Endodermal cell (in vitro differentiated cells): ENCODE data around the gene DAPK1. TPM values are rescaled to one million over a fixed set of nuclear protein-coding genes. Genes with fewer than 3 reads are reported as not detected.

Source experiments
- DNase-seq: peaks from one replicate; pipeline ENCODE4 v3.0.0-alpha.2; 2017
- H3K27ac ChIP-seq: 2 replicates; pipeline ENCODE4 v1.5.1; 2013; ENCODE audit warnings: mild to moderate bottlenecking, low read depth, low read length, moderate library complexity
- H3K27me3 ChIP-seq: 2 replicates; pipeline ENCODE4 v1.6.1; 2013; ENCODE audit warnings: mild to moderate bottlenecking, low read length, moderate library complexity; ENCODE audit not compliant: insufficient read depth, control insufficient read depth, poor library complexity, severe bottlenecking
- H3K36me3 ChIP-seq: 2 replicates; pipeline ENCODE4 v1.7.0; 2013; ENCODE audit warnings: mild to moderate bottlenecking, low read length, moderate library complexity; ENCODE audit not compliant: control insufficient read depth, insufficient read depth
- H3K4me1 ChIP-seq: one replicate; pipeline ENCODE4 v1.7.0; 2013; ENCODE audit warnings: low read length; ENCODE audit not compliant: control insufficient read depth, insufficient read depth
- H3K4me3 ChIP-seq: 2 replicates; pipeline ENCODE4 v1.5.1; 2013; ENCODE audit warnings: mild to moderate bottlenecking, low read length, moderate library complexity
- H3K9ac ChIP-seq: 2 replicates; pipeline ENCODE4 v1.6.1; 2013; ENCODE audit warnings: mild to moderate bottlenecking, low read length, moderate library complexity; ENCODE audit not compliant: poor library complexity, severe bottlenecking; ENCODE audit errors: extremely low read depth
- H3K9me3 ChIP-seq: 2 replicates; pipeline ENCODE4 v1.6.1; 2013; ENCODE audit warnings: mild to moderate bottlenecking, low read length, moderate library complexity; ENCODE audit not compliant: control insufficient read depth
- H3K27ac Mint-ChIP-seq: 2 replicates; pipeline ENCODE4 v1.8.0; 2020; ENCODE audit warnings: mixed read lengths
- H3K27me3 Mint-ChIP-seq: 2 replicates; pipeline ENCODE4 v1.8.0; 2021; ENCODE audit warnings: mild to moderate bottlenecking, mixed read lengths; ENCODE audit not compliant: insufficient read depth
- H3K36me3 Mint-ChIP-seq: 2 replicates; pipeline ENCODE4 v1.8.0; 2020; ENCODE audit warnings: low read depth, mixed read lengths
- H3K4me1 Mint-ChIP-seq: 2 replicates; pipeline ENCODE4 v1.8.0; 2020; ENCODE audit warnings: mixed read lengths
- H3K4me3 Mint-ChIP-seq: 2 replicates; pipeline ENCODE4 v1.8.0; 2020; ENCODE audit warnings: mild to moderate bottlenecking, moderate library complexity, mixed read lengths
- H3K9me3 Mint-ChIP-seq: 2 replicates; pipeline ENCODE4 v1.8.0; 2020; ENCODE audit warnings: mild to moderate bottlenecking, mixed read lengths
- WGBS, 2 experiments: methylation state at CpG; one replicate each; pipeline versions ENCODE4 v1.1.5 to v1.1.7; 2013; ENCODE audit warnings: missing lambda C conversion rate in 2 of 2, mixed read lengths in 1 of 2; ENCODE audit not compliant: insufficient coverage in 1 of 2, insufficient read length in 1 of 2; 5-methylcytosine and 5-hydroxymethylcytosine counted together
- total RNA-seq, 2 donors: library from RNA; stranded (reverse); fragmentation: NEBNext Ultra II Directional in 1 of 2; extraction: Animal tissue kit (Norgen Biotek cat#: 25700) in 1 of 2; gene quantifications; 2 replicates in 1 of 2; 3 replicates in 1 of 2; pipeline ENCODE4 v1.2.1, GENCODE V29; 2021
- TF ChIP-seq, protein P1 (sequence below): fragments of 200-600 bp; sonication (generic); conservative IDR thresholded peaks from 2 replicates; pipeline ENCODE4 v1.5.0; 2021; ENCODE audit warnings: antibody characterized with exemption, mild to moderate bottlenecking

DAPK1 gene
- total RNA-seq, 2 donors from 2014 or later, result 117 to 139 TPM

DNA sequence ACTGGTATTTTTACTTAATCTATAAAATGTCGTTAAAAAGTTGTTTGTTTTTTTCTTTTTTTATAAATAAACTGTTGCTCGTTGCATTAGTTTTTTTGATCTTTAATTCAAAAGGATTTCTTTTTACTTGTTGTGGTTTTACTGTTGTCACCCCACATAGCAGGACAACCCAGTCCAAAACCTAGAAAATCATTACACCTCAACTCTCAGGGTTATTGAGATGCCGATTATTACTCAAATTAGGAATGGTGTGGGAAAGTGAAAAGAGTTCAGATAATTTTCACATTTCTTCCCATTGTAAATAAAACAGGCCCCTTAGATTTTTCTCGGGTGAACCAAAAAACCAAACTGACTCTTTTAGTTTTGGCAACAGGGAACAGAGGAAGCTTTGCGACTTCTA, 210.9 kb downstream of the DAPK1 start:
- no peaks in the 10 kb centered on the region for H3K27me3 ChIP-seq
- Mint-ChIP-seq H3K36me3 (peaks cover 50% of the 10 kb centered on the region), H3K27ac (no peak overlapping the region), H3K27me3 (no peaks in the 10 kb centered on the region), H3K9me3 (no peaks in the 10 kb centered on the region), H3K4me3 (no peak overlapping the region), H3K4me1 (no peaks in the 10 kb centered on the region)
- WGBS, 2 experiments, result 98 to 100% methylated on average over 2 of the region's 5 CpGs
- H3K9ac ChIP-seq, result no peak overlapping the region
- no peak overlapping the region for H3K4me3 ChIP-seq
- H3K9me3 ChIP-seq, result no peaks in the 10 kb centered on the region
- H3K27ac ChIP-seq, result no peak overlapping the region
- TF ChIP-seq, protein P1, sequence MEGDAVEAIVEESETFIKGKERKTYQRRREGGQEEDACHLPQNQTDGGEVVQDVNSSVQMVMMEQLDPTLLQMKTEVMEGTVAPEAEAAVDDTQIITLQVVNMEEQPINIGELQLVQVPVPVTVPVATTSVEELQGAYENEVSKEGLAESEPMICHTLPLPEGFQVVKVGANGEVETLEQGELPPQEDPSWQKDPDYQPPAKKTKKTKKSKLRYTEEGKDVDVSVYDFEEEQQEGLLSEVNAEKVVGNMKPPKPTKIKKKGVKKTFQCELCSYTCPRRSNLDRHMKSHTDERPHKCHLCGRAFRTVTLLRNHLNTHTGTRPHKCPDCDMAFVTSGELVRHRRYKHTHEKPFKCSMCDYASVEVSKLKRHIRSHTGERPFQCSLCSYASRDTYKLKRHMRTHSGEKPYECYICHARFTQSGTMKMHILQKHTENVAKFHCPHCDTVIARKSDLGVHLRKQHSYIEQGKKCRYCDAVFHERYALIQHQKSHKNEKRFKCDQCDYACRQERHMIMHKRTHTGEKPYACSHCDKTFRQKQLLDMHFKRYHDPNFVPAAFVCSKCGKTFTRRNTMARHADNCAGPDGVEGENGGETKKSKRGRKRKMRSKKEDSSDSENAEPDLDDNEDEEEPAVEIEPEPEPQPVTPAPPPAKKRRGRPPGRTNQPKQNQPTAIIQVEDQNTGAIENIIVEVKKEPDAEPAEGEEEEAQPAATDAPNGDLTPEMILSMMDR, result no peak
- no peaks in the 10 kb centered on the region for H3K4me1 ChIP-seq
- DNase-seq, result no peak
- peaks cover 52% of the 10 kb centered on the region for H3K36me3 ChIP-seq

DNA sequence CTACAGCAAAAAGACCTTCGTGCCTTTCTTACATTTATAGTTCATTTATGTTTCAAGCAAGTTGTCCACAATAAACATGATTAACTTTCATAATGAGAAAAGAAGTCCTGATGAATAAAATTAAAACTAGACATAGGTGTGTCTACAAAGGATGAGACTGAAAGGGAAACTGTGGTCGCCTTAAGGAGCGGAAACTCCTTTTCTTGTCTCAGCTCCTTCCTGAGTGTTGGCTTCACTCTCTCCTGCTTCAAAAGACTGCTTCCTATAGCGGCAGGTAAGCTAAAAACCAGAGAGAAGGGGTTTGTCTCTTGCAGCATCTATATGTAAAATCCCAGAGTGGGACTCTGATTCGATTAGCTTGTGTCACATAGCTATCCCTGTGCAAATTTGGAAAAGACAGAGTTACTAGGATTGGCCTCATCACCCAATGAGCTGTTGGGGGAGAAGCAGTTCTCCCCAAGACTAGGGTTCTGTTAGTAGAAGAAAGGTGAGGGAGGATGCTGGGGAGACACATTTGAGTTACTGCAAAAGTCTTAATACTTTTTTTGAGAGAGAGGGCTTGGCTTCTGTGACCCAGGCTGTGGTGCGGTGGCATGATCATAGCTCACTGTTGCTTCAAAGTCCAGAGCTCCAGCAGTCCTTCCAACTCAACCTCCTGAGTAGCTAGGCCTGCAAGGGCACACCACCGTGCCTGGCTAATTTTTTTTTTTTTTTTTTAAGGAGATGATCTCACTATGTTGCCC, 211.5 kb downstream of the DAPK1 start:
- no peaks in the 10 kb centered on the region for H3K27me3 ChIP-seq
- peak; percentile 9 for DNase-seq
- TF ChIP-seq, protein P1, result no peak
- H3K4me3 ChIP-seq, result no peak overlapping the region
- H3K27me3 Mint-ChIP-seq, result no peaks in the 10 kb centered on the region
- H3K9ac ChIP-seq, result no peak overlapping the region
- H3K27ac ChIP-seq, result no peak overlapping the region
- peaks cover 44% of the 10 kb centered on the region for H3K36me3 Mint-ChIP-seq
- no peaks in the 10 kb centered on the region for H3K4me1 Mint-ChIP-seq
- H3K4me1 ChIP-seq, result no peaks in the 10 kb centered on the region
- no peak overlapping the region for H3K4me3 Mint-ChIP-seq
- no peaks in the 10 kb centered on the region for H3K9me3 ChIP-seq
- H3K27ac Mint-ChIP-seq, result no peak overlapping the region
- no peaks in the 10 kb centered on the region for H3K9me3 Mint-ChIP-seq
- 89 to 92% methylated on average over 5 to 6 of the region's 7 CpGs for WGBS, 2 experiments
- H3K36me3 ChIP-seq, result peaks cover 46% of the 10 kb centered on the region

DNA sequence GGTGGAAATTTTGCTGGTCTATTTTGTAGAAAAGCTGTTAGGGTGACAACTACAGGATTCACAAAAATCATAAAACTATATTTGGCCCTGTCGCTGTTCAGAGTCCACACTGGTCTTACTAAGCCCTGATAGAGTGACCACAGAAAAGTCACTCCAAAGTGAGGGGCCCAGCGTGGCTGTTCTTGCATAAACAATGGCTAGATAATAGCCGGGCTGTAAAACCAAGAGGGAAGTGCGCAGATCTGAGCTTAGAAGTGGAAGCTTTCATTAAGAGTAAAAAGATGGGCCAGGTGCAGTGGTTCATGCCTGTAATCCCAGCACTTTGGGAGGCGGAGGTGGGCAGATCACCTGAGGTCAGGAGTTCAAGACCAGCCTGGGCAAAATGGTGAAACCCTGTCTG, 212.8 kb downstream of the DAPK1 start:
- Mint-ChIP-seq H3K27ac (no peak overlapping the region), H3K4me3 (no peak overlapping the region), H3K27me3 (no peaks in the 10 kb centered on the region), H3K4me1 (peaks cover 3% of the 10 kb centered on the region), H3K36me3 (peaks cover 37% of the 10 kb centered on the region), H3K9me3 (no peaks in the 10 kb centered on the region)
- peaks cover 37% of the 10 kb centered on the region for H3K36me3 ChIP-seq
- DNase-seq, result peak; percentile 25
- H3K4me1 ChIP-seq, result no peaks in the 10 kb centered on the region
- H3K9me3 ChIP-seq, result no peaks in the 10 kb centered on the region
- H3K4me3 ChIP-seq, result no peak overlapping the region
- H3K27me3 ChIP-seq, result no peaks in the 10 kb centered on the region
- 81 to 85% methylated on average over 5 of the region's 5 CpGs for WGBS, 2 experiments
- no peak overlapping the region for H3K9ac ChIP-seq
- no peak overlapping the region for H3K27ac ChIP-seq
- TF ChIP-seq, protein P1, result no peak
